Omental fat pad (tissue), 4 donors: Measurements from ENCODE around the gene SLC1A2. TPM values are rescaled to one million over a fixed set of nuclear protein-coding genes. Genes with fewer than 3 reads are reported as not detected.

Source experiments
- ATAC-seq: fragments of 150-250 bp; one replicate; pipeline ENCODE4 v1.9.1; 2016; ENCODE audit warnings: mild to moderate bottlenecking, moderate library complexity; ENCODE audit not compliant: low FRiP score
- DNase-seq: peaks from one replicate; pipeline ENCODE4 v3.0.0-alpha.2; 2019; ENCODE audit warnings: low spot score
- CTCF ChIP-seq, 3 donors: fragments of 450-650 bp; IDR thresholded peaks; one replicate each; pipeline ENCODE4 v1.5.1; 2016 to 2017; ENCODE audit warnings: antibody characterized with exemption in 3 of 3, mild to moderate bottlenecking in 3 of 3, moderate library complexity in 2 of 3
- total RNA-seq, 4 donors: library from RNA; depleted of rRNA; stranded (reverse); fragments of >200 nt; gene quantifications; one replicate each; pipeline ENCODE4 v1.1.0, GENCODE V29; 2016

The SLC1A2 gene
- total RNA-seq, 4 donors from 2014 or later: 0.96 to 5.0 (median 2.8) TPM

DNA sequence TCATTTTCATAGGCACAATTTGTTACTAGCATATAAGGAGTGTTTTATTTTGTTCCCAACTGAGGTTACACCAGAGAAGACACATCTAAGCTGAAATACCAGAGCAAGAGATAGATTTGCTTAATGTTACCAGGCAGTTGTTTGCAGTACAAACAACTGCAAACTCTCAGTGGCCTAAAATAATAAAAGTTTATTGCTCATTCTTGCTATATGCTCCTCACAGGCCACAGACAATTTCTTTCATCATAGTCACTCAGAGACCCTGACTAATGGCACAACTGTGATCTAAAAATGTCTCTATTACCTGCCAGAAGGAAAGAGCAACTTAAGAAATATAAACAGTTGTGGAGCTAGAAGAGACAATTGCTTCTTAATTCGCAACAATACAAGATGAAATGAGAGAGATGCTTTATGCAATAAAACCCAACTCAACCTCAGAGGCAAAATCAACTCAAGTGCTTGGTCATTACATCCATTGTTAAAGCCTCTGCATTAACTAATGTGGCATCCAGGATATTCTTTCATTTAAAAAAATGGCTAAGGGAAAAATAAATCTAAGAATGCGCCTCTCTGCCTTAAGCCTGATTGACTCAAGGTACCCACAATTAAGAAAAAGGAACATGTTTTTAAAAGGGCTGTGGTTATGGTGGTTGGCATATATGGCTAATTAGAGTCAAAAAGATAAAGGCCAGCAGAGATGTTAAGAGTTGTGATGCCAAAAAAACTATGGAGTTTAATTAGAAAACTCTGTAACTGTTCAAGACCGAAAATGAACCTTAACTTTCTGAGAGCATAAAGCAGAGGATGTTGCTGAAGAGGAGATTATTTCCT, 176.7 kb downstream of the SLC1A2 start:
- DNase-seq: no peak
- no peak for TF ChIP-seq CTCF (IDR thresholded peaks at IDR 0.05)
- no peak for ATAC-seq

- ATAC-seq: no peak
- no peak for TF ChIP-seq CTCF (IDR thresholded peaks at IDR 0.05)
- no peak for DNase-seq
Observed at GRCh38 chr11:35241531-35241930, 177.8 kb downstream of the SLC1A2 start.

GRCh38 chr11:35241083-35241482, 178.3 kb downstream of the SLC1A2 start:
- DNase-seq: no peak
- no peak for TF ChIP-seq CTCF (IDR thresholded peaks at IDR 0.05)
- no peak for ATAC-seq

GRCh38 chr11:35239471-35240075, 179.8 kb downstream of the SLC1A2 start:
- ATAC-seq: no peak
- TF ChIP-seq CTCF (IDR thresholded peaks at IDR 0.05): no peak
- no peak for DNase-seq

- ATAC-seq: no peak
- TF ChIP-seq CTCF (IDR thresholded peaks at IDR 0.05): no peak
- DNase-seq: no peak
Observed at GRCh38 chr11:35238882-35239281, 180.5 kb downstream of the SLC1A2 start.

DNA sequence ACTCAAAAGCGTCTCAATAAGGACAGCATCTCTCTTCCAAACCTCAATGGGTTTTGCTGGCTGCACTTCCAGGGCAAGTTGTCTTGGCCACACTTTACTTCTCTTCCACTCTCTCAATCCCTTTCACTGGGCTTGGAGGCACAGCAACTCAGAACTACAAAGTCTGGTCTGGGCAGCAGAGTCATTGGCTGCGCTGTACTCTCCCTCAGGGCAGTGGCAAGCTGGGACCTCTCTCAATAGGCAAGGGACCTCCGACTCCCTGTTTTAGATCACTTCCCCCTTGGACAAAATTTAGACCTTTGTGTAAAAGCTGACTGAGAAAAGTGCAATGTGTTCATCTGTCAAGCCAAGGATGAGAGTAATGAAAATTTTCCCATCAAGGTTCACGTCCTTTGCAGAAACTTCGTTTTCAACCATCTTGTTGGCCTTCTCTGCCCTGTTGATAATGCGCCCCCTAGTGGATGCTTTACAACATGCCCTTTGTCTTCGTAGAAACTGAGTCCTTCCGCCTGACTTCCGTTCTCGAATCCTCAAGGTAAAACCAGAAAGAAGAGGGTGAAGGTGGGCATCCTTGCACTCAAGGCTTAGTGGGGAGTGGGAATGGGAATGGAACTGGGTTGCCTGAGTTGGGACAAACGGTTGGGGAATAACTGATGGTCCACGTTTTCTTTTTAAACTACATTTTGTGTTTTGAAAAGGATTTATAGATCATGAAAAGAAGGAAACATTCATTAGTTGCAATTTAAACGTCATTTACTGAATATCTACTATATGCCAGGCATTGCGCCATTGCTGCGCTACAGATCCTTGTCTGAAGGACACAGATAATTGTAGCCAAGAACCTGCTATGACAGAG, 181.3 kb downstream of the SLC1A2 start:
- peak; percentile 29 for ATAC-seq
- DNase-seq: no peak
- peak in 1 of 3 donors; percentile 46 for TF ChIP-seq CTCF (IDR thresholded peaks at IDR 0.05)
